HUES48 (cell line): ENCODE results near the gene DIAPH3.

Experiments used
- H3K27ac ChIP-seq: one replicate; pipeline ENCODE4 v1.7.0; 2013; ENCODE audit warnings: low read depth, low read length, inconsistent platforms
- H3K27me3 ChIP-seq: 2 replicates; pipeline ENCODE4 v1.6.1; 2013; ENCODE audit warnings: mild to moderate bottlenecking, low read length; ENCODE audit not compliant: control insufficient read depth, insufficient read depth
- H3K36me3 ChIP-seq: 2 replicates; pipeline ENCODE4 v1.6.1; 2013; ENCODE audit warnings: low read length; ENCODE audit not compliant: control insufficient read depth, insufficient read depth
- H3K4me1 ChIP-seq: 2 replicates; pipeline ENCODE4 v1.6.1; 2013; ENCODE audit warnings: mild to moderate bottlenecking, low read length; ENCODE audit not compliant: control insufficient read depth, insufficient read depth
- H3K4me3 ChIP-seq: 2 replicates; pipeline ENCODE4 v1.5.1; 2013; ENCODE audit warnings: mild to moderate bottlenecking, low read depth, low read length
- H3K9ac ChIP-seq: 2 replicates; pipeline ENCODE4 v1.6.1; 2013; ENCODE audit warnings: mild to moderate bottlenecking, low read depth, low read length, moderate library complexity
- H3K9me3 ChIP-seq: 2 replicates; pipeline ENCODE4 v1.6.1; 2013; ENCODE audit warnings: low read length; ENCODE audit not compliant: control insufficient read depth, insufficient read depth

The DIAPH3 gene

DNA sequence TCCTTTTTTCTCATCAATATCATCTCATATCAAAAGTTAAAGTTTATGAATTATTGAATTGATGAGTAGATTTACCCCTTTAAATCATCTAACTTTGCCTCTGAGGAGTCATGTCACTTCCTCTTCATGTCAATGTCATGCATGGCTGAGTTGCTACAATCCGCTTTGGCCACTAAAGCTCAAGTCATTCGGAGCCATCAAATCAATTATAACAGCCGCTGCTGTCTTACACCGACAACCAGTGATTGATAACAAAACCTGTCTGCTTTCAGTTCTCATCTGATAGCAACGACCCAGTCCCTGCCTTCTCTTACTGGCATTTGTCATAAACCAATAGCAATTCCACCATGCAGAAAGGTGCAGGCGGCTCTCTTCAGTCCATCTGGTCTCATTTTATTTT, 429.3 kb downstream of the DIAPH3 start:
- no peaks in the 10 kb centered on the region for H3K36me3 ChIP-seq
- H3K27me3 ChIP-seq = no peaks in the 10 kb centered on the region
- H3K9me3 ChIP-seq = no peaks in the 10 kb centered on the region
- no peaks in the 10 kb centered on the region; the same call in 1 of the 2 replicates for H3K4me1 ChIP-seq
- no peak overlapping the region for H3K27ac ChIP-seq
- no peak overlapping the region for H3K9ac ChIP-seq
- H3K4me3 ChIP-seq = no peak overlapping the region

DNA sequence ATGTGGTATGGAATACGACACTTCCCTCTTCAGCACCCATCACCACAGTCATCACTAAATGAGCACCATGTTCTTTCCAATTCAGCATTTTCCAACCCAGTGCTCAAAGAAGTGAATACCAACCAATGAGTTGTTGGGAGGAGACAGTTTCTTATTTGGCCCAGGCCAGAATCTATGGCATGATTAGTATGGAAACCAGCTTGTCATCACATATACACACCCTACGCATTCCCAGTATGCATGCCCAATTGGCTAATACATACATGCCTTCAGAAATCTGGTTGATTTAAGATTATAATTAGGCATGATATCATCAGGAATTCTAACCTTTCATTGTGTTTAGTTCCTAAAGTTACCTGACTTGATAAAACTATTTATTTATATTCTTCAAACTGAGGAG, 430.0 kb downstream of the DIAPH3 start:
- no peak overlapping the region for H3K27ac ChIP-seq
- H3K4me3 ChIP-seq = no peak overlapping the region
- H3K9ac ChIP-seq = no peak overlapping the region
- H3K9me3 ChIP-seq = no peaks in the 10 kb centered on the region
- no peaks in the 10 kb centered on the region for H3K27me3 ChIP-seq
- H3K4me1 ChIP-seq = no peaks in the 10 kb centered on the region; the same call in 1 of the 2 replicates
- no peaks in the 10 kb centered on the region for H3K36me3 ChIP-seq

DNA sequence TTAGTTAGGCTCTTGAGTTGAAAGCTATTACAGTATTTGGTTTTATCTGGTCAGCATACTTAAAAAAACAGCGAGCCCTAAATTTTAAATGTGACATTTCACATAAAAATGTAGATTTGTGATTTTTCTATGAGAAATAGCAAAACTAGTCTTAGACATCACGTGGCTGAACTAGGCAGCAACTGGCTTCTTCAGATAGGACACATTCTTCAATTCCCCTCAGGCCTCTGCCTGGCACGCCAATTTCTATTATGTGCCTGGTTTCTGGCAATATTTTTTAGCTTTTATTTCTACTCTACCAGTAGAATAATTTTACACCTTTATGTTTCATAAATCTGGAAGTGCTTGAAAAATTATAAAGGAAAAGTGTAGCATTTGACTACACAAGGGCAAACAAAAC, 433.7 kb downstream of the DIAPH3 start:
- H3K9me3 ChIP-seq = no peaks in the 10 kb centered on the region
- no peak overlapping the region for H3K4me3 ChIP-seq
- no peaks in the 10 kb centered on the region for H3K27me3 ChIP-seq
- H3K27ac ChIP-seq = no peak overlapping the region
- no peaks in the 10 kb centered on the region for H3K4me1 ChIP-seq
- H3K9ac ChIP-seq = no peak overlapping the region
- H3K36me3 ChIP-seq = no peaks in the 10 kb centered on the region

DNA sequence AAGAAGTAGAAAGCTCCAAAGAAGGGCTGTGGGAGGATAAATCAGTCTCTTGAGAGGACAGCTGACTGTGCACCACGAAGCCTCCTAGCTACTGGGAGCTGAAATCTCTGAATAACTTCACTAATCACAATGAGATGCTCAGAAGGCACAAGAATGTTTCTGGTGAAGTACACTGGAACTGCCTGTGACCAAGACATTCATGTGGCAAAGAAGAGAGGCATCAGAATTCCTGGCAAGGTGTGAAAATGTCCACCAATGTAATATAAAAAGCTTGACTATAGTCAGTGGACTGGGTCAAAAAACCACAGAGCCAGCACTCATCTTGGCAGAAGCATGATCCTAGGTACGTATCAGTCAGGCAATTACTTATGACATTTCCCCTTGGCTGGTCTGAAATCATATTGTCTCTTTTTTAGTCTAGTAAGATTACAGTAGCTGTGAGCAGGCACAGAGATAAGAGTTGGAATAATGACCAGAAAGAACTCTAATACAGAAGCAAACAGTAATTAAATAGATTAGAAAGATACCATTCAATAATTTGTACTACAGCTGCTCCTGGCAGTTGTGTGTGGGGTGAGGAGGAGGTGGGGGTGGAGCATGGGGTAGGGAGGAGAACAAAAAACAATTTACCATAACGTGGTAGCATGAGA, 434.7 kb downstream of the DIAPH3 start:
- no peaks in the 10 kb centered on the region for H3K9me3 ChIP-seq
- no peaks in the 10 kb centered on the region for H3K36me3 ChIP-seq
- H3K27me3 ChIP-seq = no peaks in the 10 kb centered on the region
- H3K27ac ChIP-seq = no peak overlapping the region
- no peaks in the 10 kb centered on the region for H3K4me1 ChIP-seq
- H3K4me3 ChIP-seq = no peak overlapping the region
- no peak overlapping the region for H3K9ac ChIP-seq

DNA sequence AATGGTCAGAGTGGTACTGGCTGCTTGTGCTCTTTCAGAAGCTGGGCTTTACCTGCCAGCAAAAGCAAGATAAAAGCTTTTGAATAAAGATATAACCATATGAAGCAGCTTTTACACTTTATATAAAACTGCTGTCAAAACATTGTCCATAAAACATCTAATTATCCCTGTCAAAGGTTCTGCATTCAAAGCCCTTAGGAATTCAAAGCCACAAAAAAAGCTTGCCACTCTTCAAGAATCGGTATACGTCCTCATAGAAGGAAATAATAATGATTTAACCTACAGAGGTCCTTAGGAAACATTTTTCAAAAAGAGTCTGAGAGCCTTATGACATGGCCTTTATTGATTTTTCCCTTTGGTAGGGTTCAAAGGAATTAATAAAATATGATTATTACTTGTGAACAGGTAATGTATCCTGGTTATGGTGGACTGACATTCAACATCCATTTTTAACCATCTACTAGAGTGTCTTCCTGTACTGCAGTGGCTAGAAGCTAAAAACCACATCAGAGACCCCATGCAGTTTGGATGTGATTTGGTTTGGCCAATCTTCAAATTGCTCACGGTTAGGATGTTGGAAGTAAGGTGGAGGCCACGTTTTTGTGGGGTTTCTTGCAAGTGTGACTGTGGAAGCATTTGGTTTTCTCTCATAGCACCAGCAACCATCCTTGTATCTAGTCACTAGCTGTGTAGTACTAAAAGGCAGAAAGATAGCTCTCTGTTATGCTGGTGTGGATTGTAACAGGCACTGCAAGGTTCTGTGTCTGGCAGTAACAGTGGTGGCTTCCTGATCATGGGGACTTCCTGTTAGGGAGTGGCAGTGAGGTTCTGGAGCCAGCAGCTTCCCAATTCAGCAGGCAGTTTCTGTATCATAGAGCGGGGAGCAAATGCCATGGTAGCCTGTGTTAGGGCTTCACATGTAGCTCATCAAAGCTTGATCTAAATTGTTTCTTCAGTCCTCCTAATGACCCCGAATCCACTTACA, 441.5 kb downstream of the DIAPH3 start:
- H3K9me3 ChIP-seq = no peaks in the 10 kb centered on the region
- no peaks in the 10 kb centered on the region for H3K36me3 ChIP-seq
- no peak overlapping the region for H3K9ac ChIP-seq
- H3K27me3 ChIP-seq = no peaks in the 10 kb centered on the region
- H3K27ac ChIP-seq = no peak overlapping the region
- H3K4me1 ChIP-seq = peaks cover 7% of the 10 kb centered on the region; the same call in 1 of the 2 replicates
- no peak overlapping the region for H3K4me3 ChIP-seq

DNA sequence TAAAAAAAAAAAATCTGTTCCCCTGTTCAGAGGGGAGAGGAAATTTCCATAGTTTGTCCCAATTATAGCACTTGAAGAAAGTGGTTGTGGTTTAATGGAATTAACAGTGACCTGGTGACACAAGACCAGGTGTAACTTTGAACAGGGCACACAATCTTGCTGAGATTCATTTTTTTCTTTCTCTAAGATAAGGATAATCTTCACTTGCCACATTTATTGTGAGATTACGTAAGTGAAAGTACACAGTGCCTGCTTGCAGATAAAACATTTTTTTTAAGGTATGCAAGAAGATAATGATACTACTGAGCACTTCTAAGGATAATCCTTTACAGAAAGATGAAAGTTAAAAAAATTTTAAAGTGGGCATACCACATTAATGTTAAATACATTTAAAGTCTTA, 448.1 kb downstream of the DIAPH3 start:
- no peaks in the 10 kb centered on the region for H3K27me3 ChIP-seq
- H3K9ac ChIP-seq = no peak overlapping the region
- H3K27ac ChIP-seq = no peak overlapping the region

DNA sequence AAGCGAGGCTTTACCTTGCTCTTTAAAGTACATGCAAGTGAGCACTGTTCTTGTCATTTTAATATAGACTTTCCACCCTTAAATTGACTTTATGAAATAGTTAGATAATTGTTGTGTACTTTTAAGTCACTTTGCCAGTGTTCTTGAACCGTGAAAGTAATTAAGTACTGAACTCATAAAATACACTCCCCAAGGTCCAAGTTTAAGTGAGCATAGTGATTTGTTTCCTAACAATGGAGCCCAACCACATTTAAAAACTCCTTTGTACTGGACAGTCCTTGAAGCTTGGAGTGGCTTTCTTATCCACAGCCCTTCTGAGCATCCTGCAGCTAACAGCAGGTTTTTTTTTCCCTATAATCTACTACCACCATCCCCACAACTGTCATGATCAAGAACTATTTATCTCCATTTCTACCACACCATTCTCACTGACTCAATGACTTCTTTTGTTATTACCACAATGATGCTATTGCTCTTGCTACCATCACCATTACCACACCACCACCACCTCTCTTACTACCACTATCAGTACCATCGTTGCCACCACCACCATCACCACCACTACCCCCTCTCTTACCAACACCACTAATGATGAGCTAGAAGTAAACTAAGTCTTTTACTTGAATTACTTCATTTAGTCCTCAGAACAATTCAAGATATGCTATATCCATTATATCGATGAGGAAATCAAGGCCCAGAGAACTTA, 452.6 kb downstream of the DIAPH3 start:
- Histone ChIP-seq H3K27ac (peak overlapping the region; percentile 15), H3K27me3 (no peaks in the 10 kb centered on the region), H3K4me1 (peaks cover 7% of the 10 kb centered on the region), H3K9me3 (no peaks in the 10 kb centered on the region), H3K36me3 (no peaks in the 10 kb centered on the region), H3K9ac (no peak overlapping the region), H3K4me3 (no peak overlapping the region)

More for the DNA sequence above, 448.1 kb downstream of the DIAPH3 start:
- no peak overlapping the region for H3K4me3 ChIP-seq
- H3K36me3 ChIP-seq = no peaks in the 10 kb centered on the region
- H3K9me3 ChIP-seq = no peaks in the 10 kb centered on the region
- peaks cover 4% of the 10 kb centered on the region for H3K4me1 ChIP-seq

DNA sequence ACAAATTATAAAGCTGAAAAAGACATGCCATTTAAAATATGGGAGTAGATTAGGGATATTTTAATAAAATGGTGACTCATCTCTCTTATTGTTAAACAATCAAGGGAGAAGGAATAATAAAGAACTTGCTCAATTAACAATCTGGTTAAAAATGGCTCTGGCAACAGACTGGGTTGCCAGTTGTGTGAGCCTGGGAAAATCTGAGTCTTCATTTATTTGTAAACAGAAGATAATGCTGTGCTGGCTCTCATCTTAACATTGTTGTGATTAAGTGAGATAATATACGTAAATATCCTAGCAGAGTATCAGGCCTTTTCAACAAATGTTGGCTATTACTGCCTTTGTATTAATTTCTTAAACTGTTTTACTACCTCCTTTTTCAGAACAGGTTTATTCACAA, 453.3 kb downstream of the DIAPH3 start:
- H3K36me3 ChIP-seq = no peaks in the 10 kb centered on the region
- peak overlapping the region; percentile 15 for H3K27ac ChIP-seq
- H3K4me3 ChIP-seq = no peak overlapping the region
- no peaks in the 10 kb centered on the region for H3K27me3 ChIP-seq
- no peak overlapping the region for H3K9ac ChIP-seq
- H3K4me1 ChIP-seq = peaks cover 7% of the 10 kb centered on the region
- no peaks in the 10 kb centered on the region for H3K9me3 ChIP-seq

DNA sequence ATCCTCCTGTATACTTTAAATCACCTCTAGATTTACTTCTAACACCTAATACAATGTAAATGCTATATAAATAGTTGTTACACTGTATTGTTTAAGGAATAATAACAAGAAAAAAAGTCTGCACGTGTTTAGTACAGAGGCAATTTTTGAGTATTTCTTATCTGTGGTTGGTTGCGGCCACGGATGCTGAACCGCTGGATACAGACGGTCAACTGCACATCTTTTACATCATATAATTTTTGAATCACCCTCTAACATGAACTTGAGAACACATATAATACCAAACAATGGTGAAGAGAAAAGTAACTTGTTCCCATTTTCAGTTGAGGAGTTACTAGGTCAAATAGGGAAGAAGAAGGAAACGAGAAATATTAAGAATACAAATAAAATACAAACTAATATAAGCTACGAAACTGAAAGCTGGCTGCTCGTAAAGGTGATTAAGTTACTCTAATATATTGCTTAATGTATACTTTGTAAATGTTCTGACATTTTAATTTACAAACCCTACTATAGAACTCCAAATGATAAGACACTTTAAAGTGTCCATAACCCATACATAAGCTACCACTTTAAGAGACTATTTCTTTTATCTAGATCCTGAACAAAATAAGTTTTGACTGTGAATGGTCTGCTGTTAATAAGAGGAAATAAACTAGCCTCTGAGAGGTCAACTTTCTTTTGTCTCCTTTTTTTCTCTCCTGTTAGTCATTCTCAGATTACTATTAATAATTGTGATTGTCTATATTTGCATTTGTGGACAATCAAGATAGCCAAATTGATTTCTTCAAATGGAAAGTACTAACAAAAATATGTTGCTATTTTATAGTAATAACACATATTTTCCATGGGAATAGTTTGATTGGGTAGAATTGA, 457.4 kb downstream of the DIAPH3 start:
- no peak overlapping the region for H3K9ac ChIP-seq
- H3K4me3 ChIP-seq = no peak overlapping the region
- no peaks in the 10 kb centered on the region for H3K27me3 ChIP-seq
- H3K9me3 ChIP-seq = no peaks in the 10 kb centered on the region
- H3K27ac ChIP-seq = no peak overlapping the region
- no peaks in the 10 kb centered on the region for H3K36me3 ChIP-seq
- H3K4me1 ChIP-seq = peaks cover 7% of the 10 kb centered on the region

DNA sequence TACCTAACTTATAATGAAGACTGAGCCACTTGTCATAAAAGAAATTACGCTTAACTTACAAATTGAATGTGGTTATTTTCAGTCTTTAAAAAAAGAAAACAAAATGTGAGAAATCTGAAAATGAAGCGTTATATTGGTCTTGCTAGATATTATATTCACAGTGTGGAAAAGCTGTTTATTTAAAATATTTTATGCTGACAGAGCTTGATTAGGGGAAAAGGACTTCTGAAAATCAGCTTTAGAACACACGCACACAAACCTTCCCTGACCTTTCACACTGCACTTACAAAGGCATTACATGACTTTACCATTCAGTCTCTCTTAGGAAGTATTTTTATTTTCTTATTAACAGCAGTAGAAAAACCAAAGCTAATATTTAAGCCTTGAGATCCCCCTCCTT, 461.5 kb downstream of the DIAPH3 start:
- Histone ChIP-seq H3K27ac (no peak overlapping the region), H3K27me3 (no peaks in the 10 kb centered on the region), H3K4me3 (no peak overlapping the region), H3K4me1 (no peaks in the 10 kb centered on the region), H3K9ac (no peak overlapping the region), H3K9me3 (no peaks in the 10 kb centered on the region), H3K36me3 (no peaks in the 10 kb centered on the region)
